Activated T-helper 1 cell treated with Interleukin-2 at 50 U/mL for 16 hours (primary cell): ENCODE measurements around the gene SGSH.

Source experiments
- DNase-seq: peaks from one replicate; pipeline ENCODE4 v3.0.0-alpha.2; 2020; ENCODE audit warnings: low read depth

The SGSH gene

DNA sequence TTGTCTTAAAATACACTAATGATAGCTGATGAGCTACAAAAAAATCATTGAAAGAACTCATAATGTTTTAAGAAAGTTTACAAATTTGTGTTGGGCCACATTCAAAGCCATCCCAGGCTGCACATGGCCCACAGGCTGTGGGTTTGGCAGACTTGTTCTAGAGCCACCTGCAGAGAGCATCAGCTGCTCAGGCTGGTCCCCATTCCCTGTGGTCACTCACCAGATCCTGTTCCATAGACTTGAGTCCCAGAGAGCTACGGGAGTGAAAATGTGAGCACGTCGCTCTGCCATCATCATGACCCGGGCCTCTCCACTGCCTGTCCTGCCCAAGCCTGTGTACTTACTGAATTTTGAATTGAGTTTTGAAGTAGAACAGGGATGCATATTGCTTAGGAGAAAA is 7.0 kb upstream of the SGSH start:
- no peak for DNase-seq

GRCh38 chr17:80225230-80225629 is 5.1 kb upstream of the SGSH start:
- DNase-seq = no peak

- DNase-seq = no peak
Measured at GRCh38 chr17:80224683-80225082, 4.5 kb upstream of the SGSH start.

GRCh38 chr17:80223838-80224497 is 3.8 kb upstream of the SGSH start:
- no peak for DNase-seq

DNA sequence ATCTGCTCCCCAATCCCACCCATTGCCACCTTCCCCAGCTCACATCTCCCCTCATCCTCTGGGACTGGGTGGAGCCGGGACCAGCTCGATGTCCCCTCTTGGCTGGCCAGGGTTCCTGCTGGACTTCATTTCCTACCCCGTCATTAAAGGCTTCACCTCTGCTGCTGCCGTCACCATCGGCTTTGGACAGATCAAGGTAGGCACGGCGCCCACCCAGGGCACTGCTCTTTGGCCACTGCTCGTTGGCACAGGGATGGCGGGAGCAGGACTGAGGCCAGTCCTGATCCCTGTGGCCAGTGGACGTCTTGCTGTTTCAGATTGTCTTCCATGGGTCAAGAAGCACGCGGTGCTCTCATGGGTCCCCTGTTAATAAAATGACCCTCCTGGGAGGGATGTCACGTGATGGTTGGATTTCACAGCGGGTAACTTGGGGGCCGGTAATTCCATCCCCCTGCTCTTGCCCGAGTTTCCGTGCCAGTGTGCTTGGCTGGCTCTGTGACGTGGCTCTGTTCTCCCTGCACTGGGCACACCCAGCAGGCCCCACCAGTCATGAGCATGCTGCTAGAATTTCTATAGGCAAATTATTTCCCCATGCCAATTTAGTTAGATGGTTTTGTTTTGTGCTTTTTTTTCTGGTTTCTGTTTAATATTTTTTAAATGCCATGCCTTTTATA is 3.1 kb upstream of the SGSH start:
- no peak for DNase-seq

GRCh38 chr17:80222376-80223141 is 2.4 kb upstream of the SGSH start:
- DNase-seq = no peak

DNA sequence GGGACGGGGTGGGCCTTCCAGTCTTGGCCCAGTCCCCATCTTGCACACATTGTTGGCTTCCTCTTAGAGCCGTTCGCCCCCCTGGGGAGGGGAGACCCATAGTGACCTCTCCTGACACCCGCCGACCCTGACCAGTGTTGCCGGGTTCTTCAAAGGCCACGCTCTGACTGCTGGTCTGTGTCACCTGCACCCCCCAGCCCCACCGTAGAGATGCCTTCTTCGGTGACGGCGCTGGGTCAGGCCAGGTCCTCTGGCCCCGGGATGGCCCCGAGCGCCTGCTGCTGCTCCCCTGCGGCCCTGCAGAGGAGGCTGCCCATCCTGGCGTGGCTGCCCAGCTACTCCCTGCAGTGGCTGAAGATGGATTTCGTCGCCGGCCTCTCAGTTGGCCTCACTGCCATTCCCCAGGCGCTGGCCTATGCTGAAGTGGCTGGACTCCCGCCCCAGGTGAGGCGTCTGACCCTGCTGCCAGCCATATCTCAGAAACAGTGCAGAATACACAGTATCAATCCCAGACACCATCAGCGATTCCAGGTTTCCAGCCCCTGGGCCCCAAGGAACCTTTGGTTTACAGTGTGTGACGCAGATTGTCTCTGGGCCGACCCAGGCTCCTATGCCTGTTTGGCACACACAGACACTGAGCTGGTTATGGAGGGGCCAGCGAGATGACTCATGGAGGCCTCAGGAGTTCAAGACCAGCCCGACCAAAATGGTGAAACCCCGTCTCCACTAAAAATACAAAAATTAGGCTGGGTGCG is 1.4 kb upstream of the SGSH start:
- no peak for DNase-seq

GRCh38 chr17:80220736-80221215 is 643 bp upstream of the SGSH start:
- no peak for DNase-seq

- DNase-seq = no peak
Measured at GRCh38 chr17:80219763-80220053, 425 bp downstream of the SGSH start.

GRCh38 chr17:80219013-80219762 is 945 bp downstream of the SGSH start:
- DNase-seq = peak; percentile 91

- no peak for DNase-seq
Measured at GRCh38 chr17:80218391-80218790, 1.7 kb downstream of the SGSH start.

GRCh38 chr17:80217703-80218362 is 2.3 kb downstream of the SGSH start:
- DNase-seq = no peak

DNA sequence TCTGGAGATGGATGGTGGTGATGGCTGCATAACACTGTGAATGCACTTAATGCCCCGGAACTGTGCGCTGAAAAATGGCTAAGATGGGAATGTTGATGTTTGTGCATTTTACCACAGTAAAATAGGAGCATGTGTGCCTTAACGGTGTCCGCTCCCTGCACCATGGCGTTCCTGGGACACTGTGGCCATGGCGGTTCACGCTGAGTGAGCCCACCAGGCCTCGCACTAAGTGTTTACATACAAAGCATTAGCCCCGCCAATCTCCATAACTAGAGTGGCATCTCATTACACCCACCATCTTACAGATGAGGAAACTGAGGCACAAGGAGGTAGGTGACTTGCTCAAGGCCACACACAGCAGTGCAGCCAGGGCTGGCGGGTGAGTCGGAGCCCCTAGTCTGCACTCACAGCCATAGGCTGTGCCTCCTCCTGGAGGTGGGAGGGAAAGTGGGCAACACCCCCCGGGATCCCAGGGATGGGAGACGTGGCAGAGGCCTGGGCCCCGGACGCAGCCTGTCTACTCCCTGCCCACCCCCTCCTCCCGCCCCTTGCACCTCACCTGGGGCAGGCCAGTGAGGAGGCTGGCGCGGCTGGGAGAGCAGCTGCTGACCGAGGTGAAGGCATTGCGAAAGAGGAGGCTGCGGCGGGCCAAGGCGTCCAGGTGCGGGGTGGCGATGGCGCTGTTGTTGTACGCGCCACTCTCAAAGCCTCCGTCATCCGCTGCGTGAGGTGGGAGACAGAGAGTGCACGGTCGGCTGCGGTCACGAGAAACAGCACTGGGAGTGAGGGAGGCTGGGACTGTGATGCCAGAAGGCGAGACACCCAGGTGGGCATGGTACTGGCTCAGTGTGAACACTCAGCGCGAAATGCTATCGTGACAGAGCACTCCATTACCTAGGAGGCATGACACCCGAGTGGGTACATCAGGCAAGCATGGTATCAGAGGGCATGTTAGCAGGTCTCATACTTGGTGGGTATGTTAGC is 3.4 kb downstream of the SGSH start:
- no peak for DNase-seq

- DNase-seq = no peak
Measured at GRCh38 chr17:80214878-80215210, 5.3 kb downstream of the SGSH start.

DNA sequence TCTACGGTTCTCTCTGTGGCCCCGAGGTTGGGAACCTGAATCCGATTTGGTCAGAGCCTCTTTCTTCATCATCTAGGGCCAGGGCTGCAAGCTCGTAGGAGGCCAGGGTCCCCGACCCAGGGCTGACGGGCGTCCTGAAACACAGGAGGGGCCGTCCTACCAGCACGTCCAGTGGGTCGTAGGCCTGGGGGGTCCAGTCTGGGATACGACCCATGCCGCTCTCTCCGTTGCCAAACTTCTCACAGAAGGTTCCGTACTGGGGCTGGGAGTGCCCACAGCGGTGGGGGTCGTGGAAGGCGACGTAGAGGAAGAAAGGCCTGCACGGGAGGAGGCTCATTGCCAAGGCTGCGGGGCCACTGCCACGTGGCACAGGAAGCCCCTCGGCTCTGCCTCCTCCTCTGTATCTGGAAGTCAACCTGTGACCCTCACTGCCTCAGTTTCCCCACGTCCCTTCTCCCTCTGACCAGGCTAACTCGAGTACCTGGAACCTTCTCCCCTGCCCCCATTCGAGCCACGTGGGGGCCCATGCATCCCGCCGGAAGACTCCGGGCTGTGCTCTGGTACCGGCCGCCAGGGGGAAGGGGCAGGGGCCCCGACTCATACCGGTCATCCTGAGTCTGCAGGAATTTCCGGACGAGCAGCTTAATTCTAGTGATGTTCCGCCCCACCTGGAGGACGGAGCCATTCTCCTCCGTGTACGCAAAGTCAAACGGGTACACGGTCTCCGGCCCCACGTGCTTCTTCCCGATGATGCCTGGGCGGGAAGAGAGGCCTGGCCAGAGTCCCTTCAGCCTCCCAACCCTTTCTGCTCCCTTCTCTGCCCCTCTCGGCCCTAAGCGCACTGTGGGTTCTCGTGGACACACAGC is 5.9 kb downstream of the SGSH start:
- DNase-seq = no peak

GRCh38 chr17:80213643-80213975 is 6.5 kb downstream of the SGSH start:
- DNase-seq = no peak

DNA sequence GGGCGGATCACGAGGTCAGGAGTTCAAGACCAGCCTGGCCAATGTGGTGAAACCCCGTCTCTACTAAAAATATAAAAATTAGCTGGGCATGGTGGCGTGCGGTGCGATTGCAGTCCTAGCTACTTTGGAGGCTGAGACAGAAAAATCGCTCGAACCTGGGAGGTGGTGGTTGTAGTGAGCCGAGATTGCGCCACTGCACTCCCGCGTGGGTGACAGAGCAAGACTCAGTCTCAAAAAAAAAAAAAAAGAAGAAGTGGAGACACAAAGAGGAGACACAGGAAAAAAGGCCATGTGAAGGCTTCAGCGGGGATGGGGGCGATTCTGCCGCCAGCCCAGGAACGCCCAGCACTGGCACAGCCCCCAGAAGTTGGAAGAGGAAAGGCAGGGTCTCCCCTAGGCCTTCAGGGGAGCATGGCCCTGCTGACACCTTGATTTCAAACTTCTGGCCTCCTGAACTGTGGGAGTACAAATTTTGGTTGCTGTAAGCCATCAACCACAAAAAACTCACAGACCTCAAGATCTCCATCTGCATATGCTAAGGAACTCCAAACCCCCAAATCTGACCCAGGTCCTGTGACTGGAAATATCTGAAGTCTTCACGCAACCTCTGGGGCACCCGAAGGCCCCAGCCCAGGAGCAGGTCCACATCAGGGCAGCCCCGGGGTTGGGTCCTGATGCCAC is 7.0 kb downstream of the SGSH start:
- no peak for DNase-seq

- no peak for DNase-seq
Measured at GRCh38 chr17:80212511-80212910, 7.6 kb downstream of the SGSH start.

DNA sequence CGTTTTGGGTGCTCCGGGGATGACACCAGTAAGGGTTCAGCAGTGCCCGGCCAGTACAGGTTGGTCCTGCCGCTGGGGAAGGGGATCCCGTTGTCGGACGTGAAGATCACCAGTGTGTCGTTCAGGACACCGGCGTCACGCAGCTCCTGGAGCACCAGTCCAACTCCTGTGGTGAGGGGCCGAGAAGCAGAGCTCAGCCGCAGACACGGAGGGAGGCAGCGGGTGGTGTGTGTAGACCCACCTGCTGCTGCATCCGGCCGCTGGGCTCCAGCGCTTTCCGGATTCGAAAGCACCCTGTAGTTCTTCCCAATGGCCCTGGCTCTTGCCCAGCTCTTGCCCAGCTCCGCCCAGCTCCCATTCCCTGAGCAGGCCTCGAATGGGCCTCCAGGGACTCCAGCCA is 8.0 kb downstream of the SGSH start:
- DNase-seq = no peak
